ENCODE results near the gene PKLR.

The PKLR gene

GRCh38 chr1:155284476-155284875 is 16.8 kb downstream of the PKLR start:
- DNase-seq (ENCODE audit: low spot score) = no peak

GRCh38 chr1:155282488-155283091 is 18.6 kb downstream of the PKLR start:
- no peak for DNase-seq (ENCODE audit: low spot score)

GRCh38 chr1:155279268-155279667 is 22.0 kb downstream of the PKLR start:
- no peak for DNase-seq (ENCODE audit: low spot score)

GRCh38 chr1:155278689-155279160 is 22.5 kb downstream of the PKLR start:
- DNase-seq (ENCODE audit: low spot score) = no peak

GRCh38 chr1:155277902-155278688 is 23.1 kb downstream of the PKLR start:
- DNase-seq (ENCODE audit: low spot score) = no peak

- DNase-seq (ENCODE audit: low spot score) = peak; percentile 99
Observed at GRCh38 chr1:155277070-155277901, 24.0 kb downstream of the PKLR start, which contains the start of gene HCN3. HCN3 (plus strand) TSS chr1:155277463; CDS start chr1:155277591, 128 bp downstream.

GRCh38 chr1:155273343-155274245 is 27.6 kb downstream of the PKLR start, which contains the start of gene CLK2:
CLK2 (minus strand) TSS chr1:155273504; CDS start chr1:155270977, 2,527 bp downstream.
- peak; percentile 97 for DNase-seq (ENCODE audit: low spot score)

- peak; percentile 21 for DNase-seq (ENCODE audit: low spot score)
Observed at GRCh38 chr1:155272466-155273342, 28.5 kb downstream of the PKLR start.

GRCh38 chr1:155269381-155269780 is 31.9 kb downstream of the PKLR start:
- no peak for DNase-seq (ENCODE audit: low spot score)

GRCh38 chr1:155268630-155269029 is 32.6 kb downstream of the PKLR start:
- no peak for DNase-seq (ENCODE audit: low spot score)

GRCh38 chr1:155267373-155267772 is 33.9 kb downstream of the PKLR start:
- DNase-seq (ENCODE audit: low spot score) = no peak

GRCh38 chr1:155266553-155266952 is 34.7 kb downstream of the PKLR start:
- no peak for DNase-seq (ENCODE audit: low spot score)

- DNase-seq (ENCODE audit: low spot score) = no peak
Observed at GRCh38 chr1:155263067-155263466, 38.2 kb downstream of the PKLR start.

GRCh38 chr1:155261852-155262673 is 39.2 kb downstream of the PKLR start, which contains the start of gene SCAMP3:
SCAMP3 (minus strand) TSS chr1:155262360; CDS start chr1:155262151, 209 bp downstream.
- DNase-seq (ENCODE audit: low spot score) = peak; percentile 99

- no peak for DNase-seq (ENCODE audit: low spot score)
Observed at GRCh38 chr1:155261493-155261851, 39.8 kb downstream of the PKLR start.

- no peak for DNase-seq (ENCODE audit: low spot score)
Observed at GRCh38 chr1:155260276-155260675, 41.0 kb downstream of the PKLR start.

- DNase-seq (ENCODE audit: low spot score) = no peak
Observed at GRCh38 chr1:155256058-155256852, 45.0 kb downstream of the PKLR start.

GRCh38 chr1:155255243-155256007 is 45.8 kb downstream of the PKLR start, which contains the start of gene ENTREP3:
ENTREP3 (minus strand) TSS chr1:155255483; CDS start chr1:155254877, 606 bp downstream.
- peak; percentile 94 for DNase-seq (ENCODE audit: low spot score)

All from Ammon's horn (tissue), 1 donor.